CD4-positive, CD25-positive, alpha-beta regulatory T cell (primary cell): ENCODE data around the gene MYBPH. TPM values are rescaled to one million over a fixed set of nuclear protein-coding genes. Genes with fewer than 3 reads are reported as not detected.

Experiments used
- ATAC-seq, 2 donors: fragments of 150-1000 bp; cut with Tn5 transposase; one replicate each; pipeline ENCODE4 v1.10.0; 2021; ENCODE audit warnings: low read depth in 2 of 2, moderate number of reproducible peaks in 2 of 2, moderate library complexity in 1 of 2
- DNase-seq, 3 donors: peaks; one replicate each; pipeline versions ENCODE4 v3.0.0 to v3.0.0-alpha.2; 2012 to 2022; ENCODE audit warnings: mixed read lengths in 1 of 3
- H3K27ac ChIP-seq: one replicate; pipeline ENCODE4 v1.7.0; 2013; ENCODE audit warnings: mild to moderate bottlenecking, low read length; ENCODE audit not compliant: insufficient read depth, poor library complexity, severe bottlenecking
- H3K27me3 ChIP-seq: one replicate; pipeline ENCODE4 v1.7.0; 2013; ENCODE audit warnings: low read length; ENCODE audit not compliant: control insufficient read depth, insufficient read depth
- H3K36me3 ChIP-seq: one replicate; pipeline ENCODE4 v1.7.0; 2013; ENCODE audit warnings: mild to moderate bottlenecking, low read length, moderate library complexity; ENCODE audit not compliant: control insufficient read depth, insufficient read depth
- H3K4me1 ChIP-seq: 2 replicates; pipeline ENCODE4 v1.7.0; 2013; ENCODE audit warnings: mild to moderate bottlenecking, low read length; ENCODE audit not compliant: insufficient read depth, control insufficient read depth, poor library complexity, severe bottlenecking
- H3K4me3 ChIP-seq: one replicate; pipeline ENCODE4 v1.7.0; 2013; ENCODE audit warnings: low read depth, mild to moderate bottlenecking, low read length, moderate library complexity
- H3K9me3 ChIP-seq, 2 experiments: 1 replicate in 1 of 2; 2 replicates in 1 of 2; pipeline ENCODE4 v1.7.0; 2013; ENCODE audit warnings: low read length in 2 of 2, mild to moderate bottlenecking in 1 of 2, moderate library complexity in 1 of 2; ENCODE audit not compliant: control insufficient read depth in 2 of 2
- H3K27ac Mint-ChIP-seq, 3 donors: one replicate each; pipeline ENCODE4 v1.8.0; 2020 to 2022; ENCODE audit warnings: mild to moderate bottlenecking in 3 of 3, mixed read lengths in 3 of 3, moderate library complexity in 2 of 3
- H3K27me3 Mint-ChIP-seq: one replicate; pipeline ENCODE4 v1.8.0; 2022; ENCODE audit warnings: mild to moderate bottlenecking, mixed read lengths
- H3K36me3 Mint-ChIP-seq: one replicate; pipeline ENCODE4 v1.8.0; 2020; ENCODE audit warnings: mixed read lengths
- H3K4me1 Mint-ChIP-seq, 4 donors: one replicate each; pipeline ENCODE4 v1.8.0; 2020 to 2022; ENCODE audit warnings: mixed read lengths in 4 of 4, mild to moderate bottlenecking in 1 of 4
- H3K4me3 Mint-ChIP-seq, 4 donors: one replicate each; pipeline ENCODE4 v1.8.0; 2020 to 2022; ENCODE audit warnings: mild to moderate bottlenecking in 4 of 4, mixed read lengths in 4 of 4, moderate library complexity in 3 of 4
- H3K9me3 Mint-ChIP-seq, 7 donors: one replicate each; pipeline ENCODE4 v1.8.0; 2020 to 2022; ENCODE audit warnings: mixed read lengths in 7 of 7, mild to moderate bottlenecking in 3 of 7, moderate library complexity in 2 of 7
- polyA plus RNA-seq, 4 donors: library from polyadenylated mRNA; unstranded; fragments of 300-500 nt; fragmentation: Illumina TruSeq; gene quantifications; one replicate each; pipeline ENCODE4 v1.2.3, GENCODE V29; 2021
- total RNA-seq: library from RNA; stranded (reverse); gene quantifications from one replicate; pipeline ENCODE4 v1.2.3, GENCODE V29; 2022

MYBPH gene
- total and polyA plus RNA-seq, 5 donors from 2014 or later = not detected

DNA sequence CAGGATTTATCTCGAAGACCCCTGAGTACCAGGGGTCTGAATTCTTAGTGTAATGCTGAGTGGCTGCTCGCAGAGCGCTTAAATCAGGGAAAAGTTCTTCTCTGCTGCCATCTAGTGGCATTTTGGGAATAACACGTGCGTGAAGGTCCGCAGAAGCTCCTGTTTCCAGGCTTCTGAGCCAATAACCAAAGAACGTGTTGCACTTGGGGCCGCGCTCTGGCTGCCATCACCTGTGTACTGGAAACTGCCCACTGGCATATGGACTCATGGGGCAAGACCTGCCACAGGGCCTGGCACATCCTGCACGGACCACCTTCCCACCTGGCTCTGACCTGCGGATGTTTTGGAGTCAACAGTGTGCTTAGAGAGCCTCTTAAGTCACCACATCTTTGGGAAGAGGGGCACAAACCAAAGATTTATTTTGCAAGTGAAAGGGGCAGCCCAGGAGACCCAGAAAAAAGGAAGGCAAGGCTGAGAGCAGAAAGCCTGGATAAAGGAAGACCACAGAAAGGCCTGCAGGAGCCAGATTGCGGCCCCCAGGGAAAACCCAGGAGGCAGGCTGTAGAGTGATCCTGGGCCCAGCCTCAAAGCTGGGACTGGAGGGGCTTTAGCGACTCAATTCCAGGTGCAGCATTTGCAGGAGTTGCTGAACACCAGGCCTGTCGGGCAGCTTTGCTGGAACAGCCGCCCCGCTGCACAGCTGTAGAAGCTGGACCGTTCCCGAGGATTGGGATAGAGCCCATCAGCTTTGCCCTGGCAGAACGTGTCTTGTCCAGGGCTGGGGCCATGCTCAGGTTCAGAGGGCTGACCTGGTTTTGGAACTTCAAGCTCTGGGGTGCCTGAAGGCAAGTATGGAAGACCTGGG is 40.9 kb upstream of the MYBPH start:
- H3K36me3 Mint-ChIP-seq = no peaks in the 10 kb centered on the region
- DNase-seq = peak; percentile 30 to 71 (median 47)
- no peak overlapping the region for H3K4me3 Mint-ChIP-seq
- H3K4me3 ChIP-seq = no peak overlapping the region
- no peaks in the 10 kb centered on the region for H3K27me3 ChIP-seq
- no peak overlapping the region for H3K27ac ChIP-seq
- ATAC-seq = no peak
- no peaks in the 10 kb centered on the region for H3K9me3 ChIP-seq
- H3K27ac Mint-ChIP-seq = no peak overlapping the region
- H3K36me3 ChIP-seq = no peaks in the 10 kb centered on the region
- no peaks in the 10 kb centered on the region for H3K9me3 Mint-ChIP-seq
- peaks cover 18% of the 10 kb centered on the region for H3K27me3 Mint-ChIP-seq
- H3K4me1 ChIP-seq = no peaks in the 10 kb centered on the region
- peaks cover 0 to 5% (median 1%) of the 10 kb centered on the region in 4 donors for H3K4me1 Mint-ChIP-seq

DNA sequence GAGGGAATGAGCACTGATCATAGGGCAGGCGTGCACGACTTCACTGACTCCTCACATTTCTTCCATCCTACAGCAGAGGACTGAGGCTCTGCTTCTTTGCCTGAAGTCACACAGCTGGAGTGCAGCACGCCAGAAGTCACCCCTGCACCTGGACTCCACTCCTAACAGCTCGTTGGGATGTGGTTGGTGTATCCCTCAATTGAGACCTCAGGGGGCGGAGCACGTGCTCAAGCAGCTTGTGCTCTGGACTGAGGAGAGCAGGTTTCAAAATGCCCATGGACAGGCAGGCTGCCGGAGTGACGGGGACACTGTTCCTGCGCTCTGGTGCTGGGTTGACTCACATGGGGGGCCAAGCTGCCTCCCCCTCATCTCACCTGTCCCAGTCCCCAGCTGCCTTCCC is 39.9 kb upstream of the MYBPH start:
- no peak for DNase-seq

DNA sequence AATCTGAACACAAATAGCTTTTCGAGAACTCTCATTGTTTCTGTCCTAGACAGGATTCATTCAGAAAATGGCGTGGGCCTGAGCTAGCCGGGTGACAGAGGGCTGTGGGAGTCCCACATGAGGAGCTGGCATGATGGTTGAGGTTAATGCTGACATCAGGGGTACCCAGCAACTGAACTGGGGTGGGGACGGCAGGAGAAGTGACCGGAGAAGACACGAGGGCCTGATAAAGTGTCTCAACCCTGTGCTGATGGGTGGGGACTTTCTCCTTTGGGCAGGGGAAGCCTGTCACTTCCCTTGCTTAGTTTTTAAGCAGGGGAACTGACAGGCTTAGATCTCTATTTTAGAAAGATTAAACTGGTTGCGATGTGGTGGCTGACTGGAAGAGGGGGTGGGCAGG is 39.2 kb upstream of the MYBPH start:
- H3K4me3 Mint-ChIP-seq = no peak overlapping the region
- Histone ChIP-seq H3K27me3 (peaks cover 5% of the 10 kb centered on the region), H3K4me1 (no peaks in the 10 kb centered on the region), H3K9me3 (no peaks in the 10 kb centered on the region), H3K27ac (no peak overlapping the region), H3K36me3 (no peaks in the 10 kb centered on the region), H3K4me3 (no peak overlapping the region)
- DNase-seq (no peak), ATAC-seq (no peak)
- H3K4me1 Mint-ChIP-seq = peaks cover 0 to 5% (median 1%) of the 10 kb centered on the region in 4 donors
- H3K27ac Mint-ChIP-seq = peak overlapping the region in 1 of 3 donors; percentile 45
- peaks cover 18% of the 10 kb centered on the region for H3K27me3 Mint-ChIP-seq
- no peaks in the 10 kb centered on the region for H3K36me3 Mint-ChIP-seq
- H3K9me3 Mint-ChIP-seq = peaks cover 0 to 1% (median 0%) of the 10 kb centered on the region in 7 donors

More for the DNA sequence above, 39.9 kb upstream of the MYBPH start:
- ATAC-seq = no peak
- Mint-ChIP-seq H3K27me3 (peaks cover 14% of the 10 kb centered on the region), H3K36me3 (no peaks in the 10 kb centered on the region), H3K4me1 (peaks cover 0 to 5% (median 1%) of the 10 kb centered on the region in 4 donors), H3K4me3 (no peak overlapping the region), H3K9me3 (no peaks in the 10 kb centered on the region), H3K27ac (no peak overlapping the region)
- H3K4me1 ChIP-seq = no peaks in the 10 kb centered on the region
- no peaks in the 10 kb centered on the region for H3K9me3 ChIP-seq
- H3K27ac ChIP-seq = no peak overlapping the region
- H3K27me3 ChIP-seq = no peaks in the 10 kb centered on the region
- H3K4me3 ChIP-seq = no peak overlapping the region
- H3K36me3 ChIP-seq = no peaks in the 10 kb centered on the region

DNA sequence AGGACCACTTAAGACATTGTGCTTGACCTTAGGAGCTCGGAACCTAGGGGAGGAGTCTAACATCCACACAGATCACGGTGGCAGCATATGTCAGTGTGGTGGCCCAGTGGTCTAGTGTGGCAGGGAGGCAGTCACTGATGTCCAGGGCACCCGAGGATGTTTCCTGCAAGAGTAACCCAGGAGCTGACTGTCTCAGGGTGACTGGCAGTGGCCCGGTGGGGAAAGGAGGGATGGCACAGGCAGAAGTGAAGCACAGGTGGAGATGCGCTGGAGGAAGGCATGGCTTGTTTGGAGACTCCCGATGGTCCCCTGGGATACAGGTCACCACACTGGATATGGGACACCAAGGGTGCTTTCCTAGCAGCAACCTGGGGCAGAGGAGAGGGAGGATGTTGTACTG is 37.5 kb upstream of the MYBPH start:
- Histone ChIP-seq H3K27ac (no peak overlapping the region), H3K4me1 (no peaks in the 10 kb centered on the region), H3K27me3 (peaks cover 5% of the 10 kb centered on the region), H3K36me3 (no peaks in the 10 kb centered on the region), H3K4me3 (no peak overlapping the region), H3K9me3 (no peaks in the 10 kb centered on the region)
- Mint-ChIP-seq H3K27ac (no peak overlapping the region), H3K27me3 (peaks cover 19% of the 10 kb centered on the region), H3K9me3 (peaks cover 0 to 1% (median 0%) of the 10 kb centered on the region in 7 donors), H3K36me3 (no peaks in the 10 kb centered on the region), H3K4me3 (no peak overlapping the region), H3K4me1 (peaks cover 0 to 5% (median 1%) of the 10 kb centered on the region in 4 donors)
- no peak for DNase-seq
- ATAC-seq = no peak

DNA sequence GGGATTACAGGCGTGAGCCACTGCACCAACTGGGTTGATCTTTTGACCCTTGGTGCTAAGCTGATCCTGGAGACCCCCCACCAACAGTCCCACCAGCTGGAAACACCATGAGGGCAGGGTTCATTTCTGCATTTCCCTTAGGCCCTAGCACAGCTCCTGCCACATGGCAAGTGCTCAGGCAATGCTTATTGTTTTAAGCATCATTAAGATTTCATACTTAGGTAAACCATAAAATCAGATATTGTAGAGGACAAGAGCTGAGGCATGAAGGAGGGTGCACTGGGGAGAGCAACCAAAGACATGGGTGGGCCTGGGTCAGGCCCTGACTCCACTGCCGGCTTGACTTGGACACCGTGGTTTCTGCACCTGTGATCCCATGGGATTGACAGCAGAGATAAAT is 36.2 kb upstream of the MYBPH start:
- H3K27me3 ChIP-seq = peaks cover 7% of the 10 kb centered on the region
- no peak overlapping the region for H3K4me3 ChIP-seq
- Mint-ChIP-seq H3K9me3 (peaks cover 0 to 1% (median 0%) of the 10 kb centered on the region in 7 donors), H3K36me3 (no peaks in the 10 kb centered on the region), H3K27me3 (peaks cover 19% of the 10 kb centered on the region), H3K4me1 (peaks cover 0 to 5% (median 1%) of the 10 kb centered on the region in 4 donors), H3K27ac (no peak overlapping the region), H3K4me3 (no peak overlapping the region)
- H3K27ac ChIP-seq = no peak overlapping the region
- no peaks in the 10 kb centered on the region for H3K4me1 ChIP-seq
- H3K9me3 ChIP-seq = no peaks in the 10 kb centered on the region
- ATAC-seq = no peak
- no peak for DNase-seq
- no peaks in the 10 kb centered on the region for H3K36me3 ChIP-seq

DNA sequence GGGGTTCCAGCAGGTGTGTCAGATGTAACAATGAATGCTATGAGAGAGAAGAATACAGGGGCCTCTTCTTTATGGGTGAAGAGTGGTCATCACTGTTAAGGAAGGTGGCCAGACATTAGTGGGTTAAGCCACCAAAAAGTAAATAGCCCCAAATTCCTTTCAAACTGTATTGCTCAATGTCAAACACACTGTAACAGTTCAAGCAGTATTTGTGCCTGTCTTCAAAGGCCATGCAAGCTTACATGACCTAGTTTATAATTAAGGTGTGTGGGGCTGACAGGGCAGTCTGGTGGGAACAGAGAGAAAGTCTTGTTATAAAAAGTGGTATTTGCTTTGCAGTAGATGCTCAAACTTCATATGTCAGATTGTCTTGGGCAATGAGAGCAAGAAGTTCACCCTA is 35.4 kb upstream of the MYBPH start:
- Histone ChIP-seq H3K27ac (no peak overlapping the region), H3K9me3 (no peaks in the 10 kb centered on the region), H3K36me3 (no peaks in the 10 kb centered on the region), H3K4me3 (no peak overlapping the region), H3K27me3 (peaks cover 7% of the 10 kb centered on the region), H3K4me1 (no peaks in the 10 kb centered on the region)
- H3K36me3 Mint-ChIP-seq = no peaks in the 10 kb centered on the region
- no peak for DNase-seq
- ATAC-seq = no peak
- H3K4me1 Mint-ChIP-seq = peaks cover 0 to 2% (median 0%) of the 10 kb centered on the region in 4 donors
- no peak overlapping the region for H3K4me3 Mint-ChIP-seq
- peaks cover 19% of the 10 kb centered on the region for H3K27me3 Mint-ChIP-seq
- no peak overlapping the region for H3K27ac Mint-ChIP-seq
- H3K9me3 Mint-ChIP-seq = peaks cover 0 to 1% (median 0%) of the 10 kb centered on the region in 7 donors

DNA sequence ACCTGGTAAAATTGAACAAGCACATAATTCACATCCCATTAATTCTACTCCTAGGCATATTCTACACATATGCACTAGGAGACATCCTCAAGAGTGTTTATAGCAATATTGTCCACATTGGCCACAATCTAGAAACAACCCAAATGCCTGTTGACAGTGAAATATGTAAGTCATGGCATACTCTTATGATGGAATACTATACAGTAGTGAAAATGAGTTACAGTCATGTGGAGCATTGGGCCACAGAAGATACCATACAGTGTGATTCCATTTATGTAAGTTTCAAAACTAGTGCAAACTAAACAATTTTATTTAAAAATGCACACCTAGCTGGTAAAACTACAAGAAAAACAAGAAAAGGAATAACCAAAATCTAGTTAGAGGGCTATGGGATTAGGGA is 34.7 kb upstream of the MYBPH start:
- Histone ChIP-seq H3K27me3 (peaks cover 7% of the 10 kb centered on the region), H3K36me3 (no peaks in the 10 kb centered on the region), H3K4me3 (no peak overlapping the region), H3K4me1 (no peaks in the 10 kb centered on the region), H3K27ac (no peak overlapping the region), H3K9me3 (no peaks in the 10 kb centered on the region)
- ATAC-seq (no peak), DNase-seq (no peak)
- no peak overlapping the region for H3K27ac Mint-ChIP-seq
- peaks cover 0 to 1% (median 0%) of the 10 kb centered on the region in 7 donors for H3K9me3 Mint-ChIP-seq
- no peaks in the 10 kb centered on the region for H3K36me3 Mint-ChIP-seq
- H3K27me3 Mint-ChIP-seq = peaks cover 18% of the 10 kb centered on the region
- peaks cover 0 to 2% (median 0%) of the 10 kb centered on the region in 4 donors for H3K4me1 Mint-ChIP-seq
- no peak overlapping the region for H3K4me3 Mint-ChIP-seq

DNA sequence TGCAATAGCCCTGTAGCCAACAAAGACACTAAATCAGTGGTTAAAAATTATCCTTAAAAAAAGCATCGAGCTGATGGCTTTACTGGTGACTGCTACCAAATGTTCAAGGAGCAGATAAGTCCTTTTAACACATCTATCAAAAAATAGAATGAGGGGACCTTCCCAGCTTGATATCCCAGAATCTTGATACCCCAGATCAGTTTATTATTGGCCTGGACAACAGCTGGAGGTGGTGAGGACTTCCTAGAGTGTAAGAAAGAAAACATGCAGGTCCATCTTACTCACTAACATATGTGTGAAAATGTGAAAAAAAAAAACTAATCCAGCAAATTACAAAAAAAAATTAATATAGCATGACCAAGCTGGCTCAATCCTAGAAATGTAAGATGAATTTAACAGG is 32.6 kb upstream of the MYBPH start:
- H3K27ac Mint-ChIP-seq = no peak overlapping the region
- DNase-seq = no peak

More for the DNA sequence above, 32.6 kb upstream of the MYBPH start:
- Mint-ChIP-seq H3K9me3 (peaks cover 0 to 2% (median 0%) of the 10 kb centered on the region in 7 donors), H3K27me3 (peaks cover 12% of the 10 kb centered on the region), H3K4me1 (no peaks in the 10 kb centered on the region), H3K4me3 (no peak overlapping the region), H3K36me3 (no peaks in the 10 kb centered on the region)
- Histone ChIP-seq H3K4me3 (no peak overlapping the region), H3K27ac (no peak overlapping the region), H3K4me1 (no peaks in the 10 kb centered on the region), H3K36me3 (no peaks in the 10 kb centered on the region), H3K9me3 (no peaks in the 10 kb centered on the region), H3K27me3 (peaks cover 7% of the 10 kb centered on the region)
- ATAC-seq = no peak
